ENCODE data around the gene MINK1. TPM values are rescaled to one million over a fixed set of nuclear protein-coding genes. Genes with fewer than 3 reads are reported as not detected.
A peak's percentile ranks its signal among the peaks of the same experiment; 100 is the strongest.

Gene MINK1
- total RNA-seq, 1 experiment from 2014 or later = 68.8 TPM

DNA sequence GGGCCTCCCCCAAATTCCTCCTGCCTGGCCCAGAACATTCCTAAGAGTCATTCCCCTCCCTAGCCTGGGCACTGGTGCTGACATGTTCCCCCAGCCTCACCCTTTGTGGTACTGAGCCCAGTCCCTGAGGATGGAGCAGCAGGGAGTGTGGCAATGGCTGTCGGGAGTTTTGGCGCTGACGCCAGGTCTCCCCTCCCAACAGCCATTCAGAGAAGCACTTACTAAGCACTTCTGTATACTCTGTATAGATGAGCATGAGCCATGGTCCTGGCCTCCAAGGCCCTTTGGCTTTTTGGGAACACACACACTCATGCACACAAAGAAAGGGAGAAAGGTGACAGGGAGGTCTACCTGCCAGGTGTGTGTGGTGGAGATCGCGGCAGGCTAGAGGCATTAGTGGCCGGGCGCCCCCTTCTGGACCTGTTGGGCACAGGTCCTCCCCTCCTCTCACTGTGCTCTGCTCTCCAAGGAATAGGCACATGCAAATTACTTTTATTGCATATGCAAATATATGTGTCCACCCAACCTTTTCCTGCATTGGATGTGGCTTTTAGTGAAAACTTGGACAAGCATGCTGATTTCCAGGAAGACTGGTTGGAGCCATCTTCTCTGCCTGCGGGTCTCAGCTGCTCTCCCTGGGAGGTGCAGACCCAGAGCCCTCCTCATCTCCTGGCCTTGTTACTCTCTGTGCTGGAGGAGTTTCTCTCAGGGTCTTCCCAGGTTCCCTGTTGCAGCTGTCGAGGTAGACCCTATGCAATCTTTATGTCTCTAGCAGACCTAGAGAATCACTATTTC, 48.8 kb downstream of the MINK1 start:
- no peaks in the 10 kb centered on the region for H4K20me1 ChIP-seq (ENCODE audit: control insufficient read depth, insufficient read depth, insufficient read length)
- H3K56ac ChIP-seq (ENCODE audit: insufficient read length, low read depth, low read length) = no peak overlapping the region
- H3K9ac ChIP-seq (ENCODE audit: extremely low read depth, insufficient read length, low read length) = no peak overlapping the region
- no peaks in the 10 kb centered on the region for H3K79me1 ChIP-seq (ENCODE audit: insufficient read depth, low read depth, low read length, poor library complexity, severe bottlenecking)
- H2BK120ac ChIP-seq (ENCODE audit: low read depth, low read length, poor library complexity, severe bottlenecking) = no peak overlapping the region
- no peak overlapping the region for H4K5ac ChIP-seq (ENCODE audit: insufficient read length, low read depth, low read length)
- peak; percentile 88 for DNase-seq
- H3K27ac ChIP-seq (ENCODE audit: insufficient read length, low read depth, low read length) = no peak overlapping the region
- Mint-ChIP-seq H3K27me3 (ENCODE audit: low read depth) (no peaks in the 10 kb centered on the region), H3K4me1 (peaks cover 3 to 13% of the 10 kb centered on the region in 2 experiments), H3K27ac (peak overlapping the region; percentile 18 to 90 (median 40); a peak in 3 of 7 replicates), H3K36me3 (ENCODE audit: insufficient read depth in 1 of 3, low read depth in 3 of 3) (peaks cover 16 to 48% (median 39%) of the 10 kb centered on the region in 3 experiments; a peak in 6 of 7 replicates), H3K4me3 (no peak overlapping the region), H3K9me3 (no peaks in the 10 kb centered on the region)
- H2BK5ac ChIP-seq (ENCODE audit: insufficient read length, low read length) = no peak overlapping the region
- no peak overlapping the region for H3K14ac ChIP-seq (ENCODE audit: insufficient read depth, low read length)
- no peak overlapping the region for H4K91ac ChIP-seq (ENCODE audit: insufficient read length, low read depth, low read length)
- no peak overlapping the region for H3K4me2 ChIP-seq (ENCODE audit: insufficient read depth, insufficient read length, low read length)
- no peak overlapping the region for H2BK15ac ChIP-seq (ENCODE audit: low read depth, low read length)
- no peak overlapping the region for H3K23ac ChIP-seq (ENCODE audit: insufficient read length, low read depth, low read length)
- no peak overlapping the region for H4K8ac ChIP-seq (replicated peaks; ENCODE audit: insufficient read length, low read depth, low read length)
- H3K27me3 ChIP-seq (ENCODE audit: insufficient read depth, low read length) = no peaks in the 10 kb centered on the region
- H3K4ac ChIP-seq (ENCODE audit: low read depth, low read length) = no peak overlapping the region
- WGBS (ENCODE audit: extremely low coverage, insufficient read length, low lambda C conversion rate) = no CpG with 5 or more reads among the region's 9 CpGs
- no peaks in the 10 kb centered on the region for H3K4me1 ChIP-seq (ENCODE audit: insufficient read depth, low read length)
- no peak overlapping the region for H2BK12ac ChIP-seq (ENCODE audit: insufficient read length, low read depth, low read length)
- H3K23me2 ChIP-seq (ENCODE audit: insufficient read length, low read depth, low read length, poor library complexity, severe bottlenecking) = no peaks in the 10 kb centered on the region
- no peak overlapping the region for H3K18ac ChIP-seq (ENCODE audit: insufficient read length, low read depth, low read length)
- H2AK5ac ChIP-seq (ENCODE audit: insufficient read length, low read length) = no peak overlapping the region
- H2AFZ ChIP-seq (ENCODE audit: low read length) = no peak overlapping the region
- no peaks in the 10 kb centered on the region for H3K9me3 ChIP-seq (ENCODE audit: control insufficient read depth, low read depth, low read length)
- TF ChIP-seq, protein P1, sequence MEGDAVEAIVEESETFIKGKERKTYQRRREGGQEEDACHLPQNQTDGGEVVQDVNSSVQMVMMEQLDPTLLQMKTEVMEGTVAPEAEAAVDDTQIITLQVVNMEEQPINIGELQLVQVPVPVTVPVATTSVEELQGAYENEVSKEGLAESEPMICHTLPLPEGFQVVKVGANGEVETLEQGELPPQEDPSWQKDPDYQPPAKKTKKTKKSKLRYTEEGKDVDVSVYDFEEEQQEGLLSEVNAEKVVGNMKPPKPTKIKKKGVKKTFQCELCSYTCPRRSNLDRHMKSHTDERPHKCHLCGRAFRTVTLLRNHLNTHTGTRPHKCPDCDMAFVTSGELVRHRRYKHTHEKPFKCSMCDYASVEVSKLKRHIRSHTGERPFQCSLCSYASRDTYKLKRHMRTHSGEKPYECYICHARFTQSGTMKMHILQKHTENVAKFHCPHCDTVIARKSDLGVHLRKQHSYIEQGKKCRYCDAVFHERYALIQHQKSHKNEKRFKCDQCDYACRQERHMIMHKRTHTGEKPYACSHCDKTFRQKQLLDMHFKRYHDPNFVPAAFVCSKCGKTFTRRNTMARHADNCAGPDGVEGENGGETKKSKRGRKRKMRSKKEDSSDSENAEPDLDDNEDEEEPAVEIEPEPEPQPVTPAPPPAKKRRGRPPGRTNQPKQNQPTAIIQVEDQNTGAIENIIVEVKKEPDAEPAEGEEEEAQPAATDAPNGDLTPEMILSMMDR (conservative IDR thresholded peaks at IDR 0.05) = peak; percentile 98
- H3T11ph ChIP-seq (ENCODE audit: low read length) = no peak overlapping the region
- H3K79me2 ChIP-seq (ENCODE audit: insufficient read depth, low read length) = no peaks in the 10 kb centered on the region
- H2BK20ac ChIP-seq (ENCODE audit: low read depth, low read length, poor library complexity, severe bottlenecking) = no peak overlapping the region
